H1 (cell line): ENCODE data around the gene TMED8. TPM values are rescaled to one million over a fixed set of nuclear protein-coding genes. Genes with fewer than 3 reads are reported as not detected.

Source experiments
- CTCF ChIA-PET: fragments of 300-600 bp; sonication (Branson Sonifier 250); formaldehyde crosslinking; loops from one replicate; lab custom pipeline; 2021; ENCODE audit not compliant: partially characterized antibody; lab: Charles Lee
- POLR2A ChIA-PET: fragments of 300-600 bp; sonication (Branson Sonifier 250); formaldehyde crosslinking; loops from one replicate; lab custom pipeline; 2021; ENCODE audit warnings: inconsistent platforms; ENCODE audit not compliant: partially characterized antibody; lab: Charles Lee
- DNase-seq, 2 experiments: peaks; one replicate each; pipeline versions ENCODE4 v3.0.0 to v3.0.0-alpha.2; 2010 to 2022; ENCODE audit warnings: low spot score in 2 of 2, low read depth in 1 of 2, mixed read lengths in 1 of 2
- FAIRE-seq: peaks from 2 replicates; lab custom pipeline; 2011; peaks lifted over from hg19 to GRCh38; lab: Jason Lieb, UNC
- H2AFZ ChIP-seq: 2 replicates; pipeline ENCODE4 v1.8.1; 2012; ENCODE audit warnings: low read length, inconsistent platforms
- H2AK5ac ChIP-seq: 2 replicates; pipeline ENCODE4 v1.6.1; 2013; ENCODE audit warnings: low read depth, low read length
- H2BK120ac ChIP-seq: replicated peaks from 2 replicates; pipeline ENCODE3; 2013; ENCODE audit warnings: low read depth, low read length, inconsistent platforms
- H2BK12ac ChIP-seq: 2 replicates; pipeline ENCODE4 v1.6.1; 2013; ENCODE audit warnings: low read depth, low read length
- H2BK15ac ChIP-seq: 2 replicates; pipeline ENCODE4 v1.6.1; 2013; ENCODE audit warnings: low read length
- H2BK20ac ChIP-seq: 2 replicates; pipeline ENCODE4 v1.6.1; 2013; ENCODE audit warnings: low read length
- H2BK5ac ChIP-seq: 2 replicates; pipeline ENCODE4 v1.6.1; 2013; ENCODE audit warnings: low read depth, low read length
- H3K14ac ChIP-seq: 2 replicates; pipeline ENCODE4 v1.6.1; 2013; ENCODE audit warnings: inconsistent platforms; ENCODE audit not compliant: insufficient read length
- H3K18ac ChIP-seq: 2 replicates; pipeline ENCODE4 v1.6.1; 2013; ENCODE audit warnings: low read length; ENCODE audit errors: extremely low read depth
- H3K23ac ChIP-seq: 2 replicates; pipeline ENCODE4 v1.6.1; 2013; ENCODE audit warnings: inconsistent platforms; ENCODE audit not compliant: insufficient read length
- H3K23me2 ChIP-seq: 2 replicates; pipeline ENCODE4 v1.6.1; 2013; ENCODE audit warnings: low read depth, low read length
- H3K27ac ChIP-seq: 2 replicates; pipeline ENCODE4 v1.6.1; 2011; ENCODE audit warnings: low read depth, low read length, inconsistent platforms
- H3K27me3 ChIP-seq, 4 experiments: replicated peaks in 1 of 4; 1 replicate in 1 of 4; 2 replicates in 3 of 4; pipeline versions ENCODE4 v1.6.1 to v1.8.1; 2011 to 2013; ENCODE audit warnings: low read length in 3 of 4, mild to moderate bottlenecking in 3 of 4, inconsistent platforms in 2 of 4, mixed read lengths in 2 of 4, moderate library complexity in 1 of 4; ENCODE audit not compliant: control insufficient read depth in 3 of 4, insufficient read depth in 3 of 4; ENCODE audit errors: extremely low read depth in 1 of 4
- H3K36me3 ChIP-seq, 4 experiments: 2 replicates each; pipeline versions ENCODE4 v1.6.1 to v1.8.1; 2011 to 2013; ENCODE audit warnings: mild to moderate bottlenecking in 4 of 4, low read length in 3 of 4, moderate library complexity in 2 of 4, control low read depth in 1 of 4, inconsistent platforms in 1 of 4; ENCODE audit not compliant: insufficient read depth in 4 of 4, control insufficient read depth in 2 of 4
- H3K4ac ChIP-seq: replicated peaks from 2 replicates; pipeline ENCODE3; 2013; ENCODE audit warnings: low read length, low read depth, mixed read lengths, inconsistent platforms; ENCODE audit not compliant: insufficient read length
- H3K4me1 ChIP-seq, 4 experiments: replicated peaks in 1 of 4; 1 replicate in 1 of 4; 2 replicates in 3 of 4; pipeline versions ENCODE4 v1.6.1 to v1.8.1; 2011 to 2013; ENCODE audit warnings: low read length in 3 of 4, inconsistent platforms in 2 of 4, mixed read lengths in 1 of 4; ENCODE audit not compliant: insufficient read depth in 4 of 4, control insufficient read depth in 3 of 4
- H3K4me2 ChIP-seq, 2 experiments: 2 replicates each; pipeline versions ENCODE4 v1.6.1 to v1.8.1; 2011 to 2013; ENCODE audit warnings: low read depth in 2 of 2, low read length in 2 of 2, control low read depth in 1 of 2, inconsistent platforms in 1 of 2, mild to moderate bottlenecking in 1 of 2; ENCODE audit not compliant: insufficient read depth in 1 of 2
- H3K4me3 ChIP-seq, 4 experiments: fragments of 200-600, 300-600 bp in 1 of 4; sonication (generic), shearing (Covaris generic), sonication (Bioruptor Twin) in 1 of 4; 2 replicates each; pipeline versions ENCODE4 v1.5.1 to v1.8.1; 2011 to 2016; ENCODE audit warnings: low read length in 4 of 4, low read depth in 3 of 4, control low read depth in 2 of 4, inconsistent platforms in 2 of 4, mild to moderate bottlenecking in 2 of 4, mixed read lengths in 1 of 4, moderate library complexity in 1 of 4; ENCODE audit not compliant: insufficient read depth in 2 of 4; ENCODE audit errors: extremely low read depth in 1 of 4
- H3K56ac ChIP-seq: replicated peaks from 2 replicates; pipeline ENCODE3; 2013; ENCODE audit warnings: low read depth, mild to moderate bottlenecking, mixed read lengths, low read length, inconsistent platforms; ENCODE audit not compliant: insufficient read length
- H3K79me1 ChIP-seq: 2 replicates; pipeline ENCODE4 v1.6.1; 2013; ENCODE audit warnings: low read depth, low read length, control low read depth
- H3K79me2 ChIP-seq, 2 experiments: 2 replicates each; pipeline versions ENCODE4 v1.6.1 to v1.8.1; 2012 to 2013; ENCODE audit warnings: low read length in 2 of 2, mild to moderate bottlenecking in 2 of 2, inconsistent platforms in 1 of 2; ENCODE audit not compliant: insufficient read depth in 2 of 2, control insufficient read depth in 1 of 2
- H3K9ac ChIP-seq, 4 experiments: replicated peaks in 1 of 4; 1 replicate in 1 of 4; 2 replicates in 3 of 4; pipeline versions ENCODE4 v1.6.1 to v1.8.1; 2011 to 2013; ENCODE audit warnings: low read depth in 3 of 4, low read length in 3 of 4, control low read depth in 2 of 4, mild to moderate bottlenecking in 2 of 4, moderate library complexity in 2 of 4, inconsistent platforms in 1 of 4; ENCODE audit errors: extremely low read depth in 1 of 4
- H3K9me3 ChIP-seq, 2 experiments: 2 replicates each; pipeline versions ENCODE4 v1.6.1 to v1.8.1; 2012 to 2013; ENCODE audit warnings: mild to moderate bottlenecking in 2 of 2, moderate library complexity in 2 of 2, control low read depth in 1 of 2, inconsistent platforms in 1 of 2, low read depth in 1 of 2, low read length in 1 of 2, mixed read lengths in 1 of 2; ENCODE audit not compliant: insufficient read depth in 2 of 2
- H4K20me1 ChIP-seq, 2 experiments: replicated peaks in 1 of 2; 2 replicates each; pipeline versions ENCODE3 to v1.8.1; 2011 to 2013; ENCODE audit warnings: inconsistent platforms in 2 of 2, low read length in 2 of 2, mild to moderate bottlenecking in 1 of 2; ENCODE audit not compliant: insufficient read depth in 2 of 2, control insufficient read depth in 1 of 2
- H4K5ac ChIP-seq: 2 replicates; pipeline ENCODE4 v1.6.1; 2013; ENCODE audit warnings: low read length, low read depth, mixed read lengths, inconsistent platforms; ENCODE audit not compliant: insufficient read length
- H4K8ac ChIP-seq: 2 replicates; pipeline ENCODE4 v1.8.0; 2013; ENCODE audit warnings: mild to moderate bottlenecking, moderate library complexity, low read length, inconsistent platforms; ENCODE audit not compliant: insufficient read depth; ENCODE audit errors: extremely low read depth
- H4K91ac ChIP-seq: replicated peaks from 2 replicates; pipeline ENCODE3; 2013; ENCODE audit warnings: low read length, mixed read lengths, inconsistent platforms; ENCODE audit not compliant: insufficient read length
- BACH1 ChIP-seq: IDR thresholded peaks from 2 replicates; pipeline ENCODE4 v1.6.1; 2012; ENCODE audit warnings: low read length, improper control_type of control experiment
- BRCA1 ChIP-seq: IDR thresholded peaks from 2 replicates; pipeline ENCODE4 v1.6.1; 2012; ENCODE audit warnings: low read depth, low read length, improper control_type of control experiment
- CHD1 ChIP-seq: IDR thresholded peaks from 2 replicates; pipeline ENCODE4 v1.6.1; 2012; ENCODE audit warnings: low read depth, low read length, improper control_type of control experiment
- CTBP2 ChIP-seq: IDR thresholded peaks from 2 replicates; pipeline ENCODE4 v1.7.0; 2011; ENCODE audit warnings: borderline replicate concordance, mild to moderate bottlenecking, moderate library complexity, mixed read lengths, low read length; ENCODE audit not compliant: insufficient read depth, insufficient read length
- EP300 ChIP-seq, 2 experiments: IDR thresholded peaks; 1 replicate in 1 of 2; 2 replicates in 1 of 2; pipeline ENCODE4 v1.6.1; 2011 to 2012; ENCODE audit warnings: low read depth in 2 of 2, low read length in 2 of 2, mild to moderate bottlenecking in 2 of 2, borderline replicate concordance in 1 of 2, inconsistent platforms in 1 of 2, moderate library complexity in 1 of 2
- GABPA ChIP-seq: IDR thresholded peaks from 2 replicates; pipeline ENCODE4 v1.6.1; 2011; ENCODE audit warnings: mild to moderate bottlenecking, low read length, moderate library complexity, borderline replicate concordance; ENCODE audit not compliant: insufficient read depth
- JUND ChIP-seq: IDR thresholded peaks from 2 replicates; pipeline ENCODE4 v1.6.1; 2011; ENCODE audit warnings: mild to moderate bottlenecking, improper control_type of control experiment, low read length
- RBBP5 ChIP-seq: IDR thresholded peaks from 2 replicates; pipeline ENCODE4 v1.7.1; 2012; ENCODE audit warnings: low read depth, mild to moderate bottlenecking, inconsistent platforms, low read length, moderate library complexity, borderline replicate concordance
- RFX5 ChIP-seq: IDR thresholded peaks from 2 replicates; pipeline ENCODE4 v1.6.1; 2011; ENCODE audit warnings: low read depth, low read length, improper control_type of control experiment, borderline replicate concordance
- SIX5 ChIP-seq: IDR thresholded peaks from 2 replicates; pipeline ENCODE4 v1.6.1; 2011; ENCODE audit warnings: mild to moderate bottlenecking, low read depth, low read length
- SP2 ChIP-seq: IDR thresholded peaks from 2 replicates; pipeline ENCODE4 v1.6.1; 2012; ENCODE audit warnings: mild to moderate bottlenecking, low read length, inconsistent platforms
- TEAD4 ChIP-seq: IDR thresholded peaks from 2 replicates; pipeline ENCODE4 v1.6.1; 2012; ENCODE audit warnings: low read depth, low read length, inconsistent platforms, mixed read lengths
- YY1 ChIP-seq: IDR thresholded peaks from 2 replicates; pipeline ENCODE4 v1.6.1; 2011; ENCODE audit warnings: low read depth, mild to moderate bottlenecking, low read length
- WGBS, 2 experiments: shearing (Covaris generic) in 1 of 2; methylation state at CpG; one replicate each; pipeline versions ENCODE4 v1.1.6 to v1.1.7; 2013 to 2015; ENCODE audit warnings: low lambda C conversion rate in 2 of 2, mixed read lengths in 2 of 2, inconsistent platforms in 1 of 2, low coverage in 1 of 2, missing lambda C conversion rate in 1 of 2; ENCODE audit not compliant: insufficient replicate concordance in 2 of 2, insufficient coverage in 1 of 2, insufficient read length in 1 of 2; ENCODE audit errors: extremely low coverage in 1 of 2, missing lambda C conversion rate in 1 of 2; 5-methylcytosine and 5-hydroxymethylcytosine counted together
- polyA plus RNA-seq, 7 experiments: library from polyadenylated mRNA; depleted of rRNA in 3 of 7; stranded (reverse) in 5 of 7; unstranded in 2 of 7; fragments of >200 nt in 5 of 7; fragments of 200-250 nt in 2 of 7; gene quantifications; 1 replicate in 5 of 7; 2 replicates in 1 of 7; 4 replicates in 1 of 7; pipeline versions ENCODE4 v1.2.1 to v1.2.3, GENCODE V29; 2011 to 2013; ENCODE audit warnings: missing spikeins in 2 of 7, mixed read lengths in 2 of 7
- total RNA-seq: library from RNA; stranded (reverse); fragmentation: NEBNext Ultra II Directional; extraction: Animal tissue kit (Norgen Biotek cat#: 25700); gene quantifications from 2 replicates; pipeline ENCODE4 v1.2.1, GENCODE V29; 2021
- TF ChIP-seq, protein P1 (sequence below): IDR thresholded peaks from 2 replicates; pipeline ENCODE4 v1.6.1; 2011; ENCODE audit warnings: low read depth, mild to moderate bottlenecking, low read length; ENCODE audit not compliant: insufficient read depth

TMED8 gene
- total and polyA plus RNA-seq, 2 of the 8 experiments (the other 6 are each of a cell fraction or from before 2014, with no cell fraction given) = 5.5 to 13.4 TPM

DNA sequence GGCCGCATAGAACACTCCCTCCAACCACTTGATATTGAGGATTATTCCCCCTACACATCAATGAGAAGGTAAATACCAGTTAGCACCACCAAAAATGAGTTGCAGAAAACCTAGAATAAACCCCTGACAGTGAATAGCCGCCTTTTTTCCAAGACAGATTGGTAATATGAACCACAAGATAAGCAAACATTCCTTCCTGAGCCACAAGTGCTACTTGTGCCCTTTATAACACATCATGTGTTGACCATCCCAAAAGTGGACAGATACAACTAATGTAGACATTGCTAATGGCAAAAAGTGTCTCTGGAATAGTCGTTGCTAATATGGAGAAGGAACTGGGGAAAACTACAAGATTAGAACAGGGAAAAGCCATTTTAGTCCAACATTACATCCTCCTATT, 29.2 kb upstream of the TMED8 start:
- H2BK15ac ChIP-seq = no peak overlapping the region
- no peak overlapping the region for H3K27ac ChIP-seq
- H2AFZ ChIP-seq = no peak overlapping the region
- H3K23ac ChIP-seq = no peak overlapping the region
- ChIA-PET CTCF (interaction anchor here (0.7 to 2.4 kb wide), 4 partner anchors 20 to 160 kb away, joined by 3 to 9 read pairs (median 4); no protein-coding TSS in a partner anchor), POLR2A (no interaction called here)
- no peak overlapping the region for H2BK120ac ChIP-seq
- no peak overlapping the region for H3K18ac ChIP-seq
- no peaks in the 10 kb centered on the region for H3K36me3 ChIP-seq
- H3K4me3 ChIP-seq = no peak overlapping the region
- H3K56ac ChIP-seq = no peak overlapping the region
- no peak overlapping the region for H3K4me2 ChIP-seq
- no peaks in the 10 kb centered on the region for H4K20me1 ChIP-seq
- DNase-seq (no peak), FAIRE-seq (no peak)
- no peaks in the 10 kb centered on the region for H3K4me1 ChIP-seq
- no peak overlapping the region for H2BK12ac ChIP-seq
- H2AK5ac ChIP-seq = no peak overlapping the region
- H2BK20ac ChIP-seq = no peak overlapping the region
- WGBS, 2 experiments = 81% methylated on average over 3 of the region's 3 CpGs; no CpG with 5 or more reads in 1 of the 2 experiments
- H3K14ac ChIP-seq = no peak overlapping the region
- H4K8ac ChIP-seq = no peak overlapping the region
- H2BK5ac ChIP-seq = no peak overlapping the region
- no peaks in the 10 kb centered on the region for H3K27me3 ChIP-seq
- no peak overlapping the region for H4K5ac ChIP-seq
- no peaks in the 10 kb centered on the region for H3K9me3 ChIP-seq
- H3K23me2 ChIP-seq = no peaks in the 10 kb centered on the region
- no peak overlapping the region for H3K9ac ChIP-seq
- H4K91ac ChIP-seq = no peak overlapping the region
- no peaks in the 10 kb centered on the region for H3K79me1 ChIP-seq
- no peaks in the 10 kb centered on the region for H3K79me2 ChIP-seq
- H3K4ac ChIP-seq = no peak overlapping the region
- TF ChIP-seq JUND (no peak), EP300 (IDR thresholded peaks at IDR 0.05; ENCODE audit: borderline replicate concordance in 1 of 2, low read depth in 2 of 2, low read length in 2 of 2) (no peak), SIX5 (no peak), CHD1 (no peak), YY1 (no peak), TEAD4 (no peak), BRCA1 (no peak), BACH1 (no peak), CTBP2 (no peak), RFX5 (no peak), RBBP5 (no peak), SP2 (no peak), GABPA (no peak)
- TF ChIP-seq, protein P1, sequence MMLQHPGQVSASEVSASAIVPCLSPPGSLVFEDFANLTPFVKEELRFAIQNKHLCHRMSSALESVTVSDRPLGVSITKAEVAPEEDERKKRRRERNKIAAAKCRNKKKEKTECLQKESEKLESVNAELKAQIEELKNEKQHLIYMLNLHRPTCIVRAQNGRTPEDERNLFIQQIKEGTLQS = no peak
